Measurements from ENCODE around the gene RAB28. TPM values are rescaled to one million over a fixed set of nuclear protein-coding genes. Genes with fewer than 3 reads are reported as not detected.

The RAB28 gene
- polyA plus RNA-seq, 1 donor: 18.4 TPM

GRCh38 chr4:13355111-13355880 is 128.8 kb downstream of the RAB28 start:
- DNase-seq: no peak
- no CpG with 5 or more reads among the region's 7 CpGs for WGBS (ENCODE audit: insufficient coverage, low lambda C conversion rate)
- H3K9me3 ChIP-seq (ENCODE audit: control insufficient read depth, low read depth, low read length): no peaks in the 10 kb centered on the region
- no peak overlapping the region for H3K4me3 ChIP-seq (ENCODE audit: low read length)
- no peak overlapping the region for H3K27ac ChIP-seq (ENCODE audit: low read length)
- no peaks in the 10 kb centered on the region for H3K4me1 ChIP-seq (ENCODE audit: control insufficient read depth, insufficient read depth, low read length)
- no peaks in the 10 kb centered on the region for H3K27me3 ChIP-seq (ENCODE audit: control insufficient read depth, insufficient read depth, low read length)
- peaks cover 2% of the 10 kb centered on the region for H3K36me3 ChIP-seq (ENCODE audit: control insufficient read depth, insufficient read depth, low read length)

DNA sequence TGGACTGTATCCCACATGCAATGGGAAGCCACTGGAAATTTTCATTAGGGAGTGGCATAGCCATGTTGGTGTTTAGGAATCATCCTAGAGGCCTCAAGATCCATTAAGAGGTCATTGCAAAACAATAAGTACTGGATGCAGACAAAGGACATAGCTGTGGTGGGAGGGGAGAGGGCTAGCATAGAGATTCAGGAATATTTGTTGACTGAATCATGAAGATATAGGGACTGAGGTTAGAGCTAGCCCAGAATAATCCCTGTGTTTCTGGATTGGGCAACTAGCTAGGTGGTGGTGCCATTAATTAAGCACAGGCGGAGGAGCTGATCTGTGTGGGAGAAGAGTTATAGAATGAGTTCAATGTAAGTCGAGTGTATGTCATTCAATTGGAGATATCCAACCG is 135.0 kb downstream of the RAB28 start:
- WGBS (ENCODE audit: insufficient coverage, low lambda C conversion rate): 94% methylated on average over 2 of the region's 3 CpGs
- Histone ChIP-seq H3K27me3 (ENCODE audit: control insufficient read depth, insufficient read depth, low read length) (no peaks in the 10 kb centered on the region), H3K4me3 (ENCODE audit: low read length) (no peak overlapping the region), H3K9me3 (ENCODE audit: control insufficient read depth, low read depth, low read length) (no peaks in the 10 kb centered on the region), H3K4me1 (ENCODE audit: control insufficient read depth, insufficient read depth, low read length) (no peaks in the 10 kb centered on the region), H3K36me3 (ENCODE audit: control insufficient read depth, insufficient read depth, low read length) (no peaks in the 10 kb centered on the region), H3K27ac (ENCODE audit: low read length) (no peak overlapping the region)
- no peak for DNase-seq

DNA sequence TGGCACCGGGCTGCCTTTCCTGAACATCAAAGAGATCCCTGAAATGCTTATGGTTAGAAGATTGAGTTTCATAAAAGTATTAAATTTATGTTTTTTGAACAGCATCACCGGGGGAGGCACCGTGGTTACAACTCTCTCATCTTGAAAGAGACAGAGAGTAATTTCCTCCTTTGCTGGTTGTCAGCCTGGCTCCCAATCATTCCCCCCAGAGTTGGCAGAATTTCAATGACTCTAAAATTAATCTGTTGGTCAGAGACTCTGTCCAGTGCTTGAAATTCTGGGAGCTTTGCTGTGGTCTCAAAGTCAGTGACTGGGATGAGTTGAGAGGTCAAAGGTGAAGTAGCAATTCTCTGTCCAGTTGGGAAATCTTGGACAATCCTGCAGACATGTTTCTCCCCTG is 135.9 kb downstream of the RAB28 start:
- Histone ChIP-seq H3K4me1 (ENCODE audit: control insufficient read depth, insufficient read depth, low read length) (no peaks in the 10 kb centered on the region), H3K4me3 (ENCODE audit: low read length) (no peak overlapping the region), H3K9me3 (ENCODE audit: control insufficient read depth, low read depth, low read length) (no peaks in the 10 kb centered on the region), H3K27me3 (ENCODE audit: control insufficient read depth, insufficient read depth, low read length) (no peaks in the 10 kb centered on the region), H3K27ac (ENCODE audit: low read length) (no peak overlapping the region), H3K36me3 (ENCODE audit: control insufficient read depth, insufficient read depth, low read length) (no peaks in the 10 kb centered on the region)
- no peak for DNase-seq
- WGBS (ENCODE audit: insufficient coverage, low lambda C conversion rate): no CpG with 5 or more reads among the region's 3 CpGs

GRCh38 chr4:13347517-13348125 is 136.5 kb downstream of the RAB28 start:
- WGBS (ENCODE audit: insufficient coverage, low lambda C conversion rate): 71% methylated on average over 1 of the region's 4 CpGs
- no peaks in the 10 kb centered on the region for H3K4me1 ChIP-seq (ENCODE audit: control insufficient read depth, insufficient read depth, low read length)
- no peak overlapping the region for H3K4me3 ChIP-seq (ENCODE audit: low read length)
- no peaks in the 10 kb centered on the region for H3K9me3 ChIP-seq (ENCODE audit: control insufficient read depth, low read depth, low read length)
- H3K36me3 ChIP-seq (ENCODE audit: control insufficient read depth, insufficient read depth, low read length): no peaks in the 10 kb centered on the region
- no peak overlapping the region for H3K27ac ChIP-seq (ENCODE audit: low read length)
- DNase-seq: no peak
- H3K27me3 ChIP-seq (ENCODE audit: control insufficient read depth, insufficient read depth, low read length): no peaks in the 10 kb centered on the region

DNA sequence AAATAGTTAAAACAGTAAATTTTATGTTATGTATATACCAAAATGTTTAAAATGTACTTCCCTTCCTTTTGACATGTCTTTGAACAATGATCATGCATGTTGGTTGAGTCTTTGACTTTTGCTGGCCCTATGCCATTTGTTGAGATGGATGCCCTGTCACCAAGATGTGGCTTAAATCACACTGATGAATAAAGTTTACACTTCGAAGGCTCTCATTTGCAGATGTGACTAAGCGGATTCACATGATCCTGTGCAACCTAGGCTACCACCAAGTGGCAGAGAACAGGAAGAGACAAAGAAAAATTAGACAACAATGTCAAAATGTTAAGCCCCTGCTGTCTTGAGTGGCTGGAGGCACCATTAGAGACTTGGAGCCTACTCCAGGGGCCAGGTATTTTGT is 139.9 kb downstream of the RAB28 start:
- H3K4me1 ChIP-seq (ENCODE audit: control insufficient read depth, insufficient read depth, low read length): no peaks in the 10 kb centered on the region
- DNase-seq: no peak
- H3K27me3 ChIP-seq (ENCODE audit: control insufficient read depth, insufficient read depth, low read length): no peaks in the 10 kb centered on the region
- H3K4me3 ChIP-seq (ENCODE audit: low read length): no peak overlapping the region
- H3K9me3 ChIP-seq (ENCODE audit: control insufficient read depth, low read depth, low read length): no peaks in the 10 kb centered on the region
- no CpG with 5 or more reads among the region's 2 CpGs for WGBS (ENCODE audit: insufficient coverage, low lambda C conversion rate)
- H3K27ac ChIP-seq (ENCODE audit: low read length): no peak overlapping the region
- H3K36me3 ChIP-seq (ENCODE audit: control insufficient read depth, insufficient read depth, low read length): peaks cover 2% of the 10 kb centered on the region

- peaks cover 2% of the 10 kb centered on the region for H3K36me3 ChIP-seq (ENCODE audit: control insufficient read depth, insufficient read depth, low read length)
- H3K4me1 ChIP-seq (ENCODE audit: control insufficient read depth, insufficient read depth, low read length): no peaks in the 10 kb centered on the region
- H3K4me3 ChIP-seq (ENCODE audit: low read length): no peak overlapping the region
- H3K27ac ChIP-seq (ENCODE audit: low read length): no peak overlapping the region
- H3K9me3 ChIP-seq (ENCODE audit: control insufficient read depth, low read depth, low read length): no peaks in the 10 kb centered on the region
- no peak for DNase-seq
- no peaks in the 10 kb centered on the region for H3K27me3 ChIP-seq (ENCODE audit: control insufficient read depth, insufficient read depth, low read length)
These were observed 143.5 kb downstream of the RAB28 start for GRCh38 chr4:13340672-13341071.

DNA sequence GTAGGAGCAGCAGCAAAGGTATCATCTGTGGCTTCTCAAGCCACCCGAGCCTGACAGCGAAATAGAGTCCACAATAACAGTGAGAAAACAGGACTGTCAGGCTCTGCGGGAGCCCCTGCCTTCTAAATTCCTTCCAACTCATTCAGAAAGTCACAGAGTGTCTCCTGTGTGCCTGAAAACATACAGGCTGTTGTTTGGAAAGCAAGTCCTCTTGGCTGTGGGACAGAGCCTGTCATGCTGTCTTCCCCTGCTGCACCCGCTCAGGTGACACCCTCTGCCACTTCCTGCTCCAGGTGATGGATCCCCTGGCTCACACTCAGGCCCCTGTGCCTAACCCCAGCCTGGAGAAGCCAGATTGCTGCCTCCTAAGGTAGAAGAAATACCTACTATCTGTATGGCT is 152.3 kb downstream of the RAB28 start:
- no peak for DNase-seq
- Histone ChIP-seq H3K27ac (ENCODE audit: low read length) (no peak overlapping the region), H3K4me3 (ENCODE audit: low read length) (no peak overlapping the region), H3K9me3 (ENCODE audit: control insufficient read depth, low read depth, low read length) (no peaks in the 10 kb centered on the region), H3K4me1 (ENCODE audit: control insufficient read depth, insufficient read depth, low read length) (no peaks in the 10 kb centered on the region), H3K27me3 (ENCODE audit: control insufficient read depth, insufficient read depth, low read length) (no peaks in the 10 kb centered on the region), H3K36me3 (ENCODE audit: control insufficient read depth, insufficient read depth, low read length) (no peaks in the 10 kb centered on the region)
- no CpG with 5 or more reads among the region's 4 CpGs for WGBS (ENCODE audit: insufficient coverage, low lambda C conversion rate)

DNA sequence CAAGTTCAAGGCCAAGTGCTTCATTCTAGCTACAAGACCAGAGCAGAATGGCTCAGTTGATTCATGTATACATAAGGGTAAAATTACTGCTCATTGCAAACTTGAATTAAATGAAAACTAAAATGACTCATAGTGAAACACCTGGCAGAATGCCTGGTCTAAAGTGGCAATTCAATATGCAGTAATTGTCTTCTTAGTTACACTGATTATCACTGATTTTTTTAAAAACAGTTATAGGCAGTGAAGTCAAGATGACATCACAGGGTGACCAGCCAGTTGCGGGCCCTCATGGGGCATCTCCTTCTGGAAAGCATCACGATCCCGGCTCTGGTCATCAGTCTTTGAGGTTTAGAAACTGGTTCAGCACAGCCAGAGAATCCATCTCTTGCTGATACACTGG is 154.2 kb downstream of the RAB28 start:
- no peaks in the 10 kb centered on the region for H3K9me3 ChIP-seq (ENCODE audit: control insufficient read depth, low read depth, low read length)
- H3K36me3 ChIP-seq (ENCODE audit: control insufficient read depth, insufficient read depth, low read length): no peaks in the 10 kb centered on the region
- no peak overlapping the region for H3K4me3 ChIP-seq (ENCODE audit: low read length)
- H3K27ac ChIP-seq (ENCODE audit: low read length): no peak overlapping the region
- H3K4me1 ChIP-seq (ENCODE audit: control insufficient read depth, insufficient read depth, low read length): no peaks in the 10 kb centered on the region
- WGBS (ENCODE audit: insufficient coverage, low lambda C conversion rate): no CpG with 5 or more reads among the region's 3 CpGs
- no peak for DNase-seq
- no peaks in the 10 kb centered on the region for H3K27me3 ChIP-seq (ENCODE audit: control insufficient read depth, insufficient read depth, low read length)

- Histone ChIP-seq H3K9me3 (ENCODE audit: control insufficient read depth, low read depth, low read length) (no peaks in the 10 kb centered on the region), H3K36me3 (ENCODE audit: control insufficient read depth, insufficient read depth, low read length) (no peaks in the 10 kb centered on the region), H3K4me3 (ENCODE audit: low read length) (no peak overlapping the region), H3K4me1 (ENCODE audit: control insufficient read depth, insufficient read depth, low read length) (no peaks in the 10 kb centered on the region), H3K27ac (ENCODE audit: low read length) (no peak overlapping the region), H3K27me3 (ENCODE audit: control insufficient read depth, insufficient read depth, low read length) (no peaks in the 10 kb centered on the region)
- WGBS (ENCODE audit: insufficient coverage, low lambda C conversion rate): 88% methylated on average over 1 of the region's 1 CpG
- DNase-seq: no peak
These were observed 154.7 kb downstream of the RAB28 start for GRCh38 chr4:13329340-13329850.

- Histone ChIP-seq H3K4me1 (ENCODE audit: control insufficient read depth, insufficient read depth, low read length) (no peaks in the 10 kb centered on the region), H3K4me3 (ENCODE audit: low read length) (no peak overlapping the region), H3K27ac (ENCODE audit: low read length) (no peak overlapping the region), H3K27me3 (ENCODE audit: control insufficient read depth, insufficient read depth, low read length) (no peaks in the 10 kb centered on the region), H3K9me3 (ENCODE audit: control insufficient read depth, low read depth, low read length) (no peaks in the 10 kb centered on the region), H3K36me3 (ENCODE audit: control insufficient read depth, insufficient read depth, low read length) (no peaks in the 10 kb centered on the region)
- no peak for DNase-seq
- no CpG with 5 or more reads among the region's 2 CpGs for WGBS (ENCODE audit: insufficient coverage, low lambda C conversion rate)
These were observed 155.5 kb downstream of the RAB28 start for GRCh38 chr4:13328591-13328990.

DNA sequence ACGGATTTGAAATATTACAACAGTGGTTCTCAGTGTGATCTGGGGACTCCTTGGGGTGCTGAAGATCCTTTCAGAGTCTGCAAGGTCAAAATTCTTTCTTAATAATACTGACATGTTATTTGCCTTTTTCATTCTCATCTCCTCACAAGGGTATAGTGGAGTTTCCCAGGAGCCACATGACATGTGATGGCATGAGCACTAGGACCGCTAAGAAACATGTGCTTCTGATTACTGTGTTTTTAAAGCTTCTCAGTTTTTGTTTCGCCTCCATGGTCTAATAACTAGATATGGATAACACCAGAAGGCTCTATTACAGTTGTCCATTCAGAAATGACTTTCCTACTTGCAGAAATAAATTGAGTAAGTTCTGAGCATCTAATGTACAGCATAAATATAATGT is 156.1 kb downstream of the RAB28 start:
- no CpG with 5 or more reads among the region's 3 CpGs for WGBS (ENCODE audit: insufficient coverage, low lambda C conversion rate)
- DNase-seq: no peak

More for the DNA sequence above, 156.1 kb downstream of the RAB28 start:
- H3K9me3 ChIP-seq (ENCODE audit: control insufficient read depth, low read depth, low read length): no peaks in the 10 kb centered on the region
- no peaks in the 10 kb centered on the region for H3K36me3 ChIP-seq (ENCODE audit: control insufficient read depth, insufficient read depth, low read length)
- no peaks in the 10 kb centered on the region for H3K4me1 ChIP-seq (ENCODE audit: control insufficient read depth, insufficient read depth, low read length)
- no peak overlapping the region for H3K4me3 ChIP-seq (ENCODE audit: low read length)
- H3K27ac ChIP-seq (ENCODE audit: low read length): no peak overlapping the region
- H3K27me3 ChIP-seq (ENCODE audit: control insufficient read depth, insufficient read depth, low read length): no peaks in the 10 kb centered on the region

All from large intestine (tissue), 3 donors.